ENCODE measurements around the gene SPATA24. TPM values are rescaled to one million over a fixed set of nuclear protein-coding genes. Genes with fewer than 3 reads are reported as not detected.
A peak's percentile ranks its signal among the peaks of the same experiment; 100 is the strongest.

SPATA24 gene
- total RNA-seq, 1 experiment from 2014 or later = 9.8 TPM

DNA sequence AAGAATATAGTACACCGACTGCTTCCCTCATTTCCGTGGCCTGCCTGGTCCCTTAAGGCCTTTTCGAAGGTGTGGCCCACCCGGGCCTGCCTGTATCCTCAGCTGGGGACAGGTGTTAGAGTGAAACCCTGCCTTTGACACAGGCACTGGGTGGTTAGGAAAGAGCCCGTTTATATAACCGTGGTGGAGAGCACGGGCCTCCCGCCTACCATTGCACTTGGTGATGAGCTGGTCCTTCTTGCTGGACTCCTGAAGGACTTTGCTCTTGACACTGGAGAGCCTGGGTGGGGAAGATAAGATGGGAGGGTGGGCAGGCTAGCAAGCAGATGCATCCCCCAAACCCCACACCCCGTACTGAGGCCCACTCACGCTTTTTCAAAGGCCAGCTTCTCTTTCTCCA lies 2.3 kb downstream of the SPATA24 start:
- Mint-ChIP-seq H3K36me3 (ENCODE audit: insufficient read depth, unreplicated experiment) (peaks cover 36% of the 10 kb centered on the region), H3K9me3 (ENCODE audit: unreplicated experiment) (no peaks in the 10 kb centered on the region), H3K27ac (ENCODE audit: low read depth, unreplicated experiment) (no peak overlapping the region), H3K4me1 (ENCODE audit: insufficient read depth, unreplicated experiment) (peaks cover 23% of the 10 kb centered on the region), H3K4me3 (ENCODE audit: unreplicated experiment) (no peak overlapping the region), H3K27me3 (ENCODE audit: insufficient read depth, unreplicated experiment) (no peaks in the 10 kb centered on the region)
- no TSS peak for BruUV-seq (replicated peaks)
- ChIA-PET POLR2A (no interaction called here), CTCF (interaction anchor here (0.9 to 1.4 kb wide), 3 partner anchors 29 to 854 kb away, joined by 3 to 4 read pairs (median 3); no protein-coding TSS in a partner anchor)
- TF ChIP-seq, protein P1, sequence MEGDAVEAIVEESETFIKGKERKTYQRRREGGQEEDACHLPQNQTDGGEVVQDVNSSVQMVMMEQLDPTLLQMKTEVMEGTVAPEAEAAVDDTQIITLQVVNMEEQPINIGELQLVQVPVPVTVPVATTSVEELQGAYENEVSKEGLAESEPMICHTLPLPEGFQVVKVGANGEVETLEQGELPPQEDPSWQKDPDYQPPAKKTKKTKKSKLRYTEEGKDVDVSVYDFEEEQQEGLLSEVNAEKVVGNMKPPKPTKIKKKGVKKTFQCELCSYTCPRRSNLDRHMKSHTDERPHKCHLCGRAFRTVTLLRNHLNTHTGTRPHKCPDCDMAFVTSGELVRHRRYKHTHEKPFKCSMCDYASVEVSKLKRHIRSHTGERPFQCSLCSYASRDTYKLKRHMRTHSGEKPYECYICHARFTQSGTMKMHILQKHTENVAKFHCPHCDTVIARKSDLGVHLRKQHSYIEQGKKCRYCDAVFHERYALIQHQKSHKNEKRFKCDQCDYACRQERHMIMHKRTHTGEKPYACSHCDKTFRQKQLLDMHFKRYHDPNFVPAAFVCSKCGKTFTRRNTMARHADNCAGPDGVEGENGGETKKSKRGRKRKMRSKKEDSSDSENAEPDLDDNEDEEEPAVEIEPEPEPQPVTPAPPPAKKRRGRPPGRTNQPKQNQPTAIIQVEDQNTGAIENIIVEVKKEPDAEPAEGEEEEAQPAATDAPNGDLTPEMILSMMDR (IDR thresholded peaks at IDR 0.05; ENCODE audit: unreplicated experiment) = no peak
- intact Hi-C loops (cut with micrococcal nuclease) = no loop called here
- no peak for DNase-seq (ENCODE audit: unreplicated experiment)

GRCh38 chr5:139399501-139400121 lies 4.3 kb downstream of the SPATA24 start:
- no peak for DNase-seq (ENCODE audit: unreplicated experiment)
- no TSS peak for BruUV-seq (replicated peaks)
- Mint-ChIP-seq H3K27ac (ENCODE audit: low read depth, unreplicated experiment) (no peak overlapping the region), H3K4me3 (ENCODE audit: unreplicated experiment) (no peak overlapping the region), H3K9me3 (ENCODE audit: unreplicated experiment) (no peaks in the 10 kb centered on the region), H3K4me1 (ENCODE audit: insufficient read depth, unreplicated experiment) (peaks cover 21% of the 10 kb centered on the region), H3K27me3 (ENCODE audit: insufficient read depth, unreplicated experiment) (no peaks in the 10 kb centered on the region), H3K36me3 (ENCODE audit: insufficient read depth, unreplicated experiment) (peaks cover 36% of the 10 kb centered on the region)
- TF ChIP-seq, protein P1 (IDR thresholded peaks at IDR 0.05; ENCODE audit: unreplicated experiment) = no peak
- POLR2A ChIA-PET = interaction anchor here (1.5 kb wide), 1 partner anchor 26 kb away, joined by 3 read pairs; no protein-coding TSS in a partner anchor
- CTCF ChIA-PET = no interaction called here
- intact Hi-C loops (cut with micrococcal nuclease) = no loop called here

DNA sequence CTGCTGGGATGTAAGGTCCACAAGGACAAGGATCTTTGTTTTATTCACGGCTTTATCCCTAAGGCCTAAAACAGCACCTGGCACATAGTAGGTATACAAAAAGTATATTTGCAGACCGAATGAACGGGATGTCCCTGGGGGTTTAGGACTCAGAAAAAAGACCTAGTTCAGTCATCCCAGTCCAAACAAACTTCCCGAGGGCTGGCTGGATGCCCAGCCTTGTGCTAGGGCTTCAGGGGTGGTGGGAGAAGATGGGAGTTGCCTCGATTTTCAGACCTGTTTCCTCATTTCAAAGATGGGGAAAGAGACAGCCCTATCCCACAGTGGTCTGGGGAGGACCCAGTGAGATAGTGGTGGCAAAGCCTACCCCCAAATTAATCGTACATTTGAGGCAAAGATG lies 6.0 kb downstream of the SPATA24 start:
- no peak overlapping the region for H3K4me3 Mint-ChIP-seq (ENCODE audit: unreplicated experiment)
- POLR2A ChIA-PET = no interaction called here
- no TSS peak for BruUV-seq (replicated peaks)
- no peaks in the 10 kb centered on the region for H3K27me3 Mint-ChIP-seq (ENCODE audit: insufficient read depth, unreplicated experiment)
- intact Hi-C loops (cut with micrococcal nuclease) = no loop called here
- CTCF ChIA-PET = interaction anchor here (1.1 kb wide), 1 partner anchor 20 kb away, joined by 3 read pairs; no protein-coding TSS in a partner anchor
- no peaks in the 10 kb centered on the region for H3K9me3 Mint-ChIP-seq (ENCODE audit: unreplicated experiment)
- TF ChIP-seq, protein P1 (IDR thresholded peaks at IDR 0.05; ENCODE audit: unreplicated experiment) = no peak
- peaks cover 28% of the 10 kb centered on the region for H3K36me3 Mint-ChIP-seq (ENCODE audit: insufficient read depth, unreplicated experiment)
- peaks cover 5% of the 10 kb centered on the region for H3K4me1 Mint-ChIP-seq (ENCODE audit: insufficient read depth, unreplicated experiment)
- no peak overlapping the region for H3K27ac Mint-ChIP-seq (ENCODE audit: low read depth, unreplicated experiment)
- peak; percentile 44 for DNase-seq (ENCODE audit: unreplicated experiment)

DNA sequence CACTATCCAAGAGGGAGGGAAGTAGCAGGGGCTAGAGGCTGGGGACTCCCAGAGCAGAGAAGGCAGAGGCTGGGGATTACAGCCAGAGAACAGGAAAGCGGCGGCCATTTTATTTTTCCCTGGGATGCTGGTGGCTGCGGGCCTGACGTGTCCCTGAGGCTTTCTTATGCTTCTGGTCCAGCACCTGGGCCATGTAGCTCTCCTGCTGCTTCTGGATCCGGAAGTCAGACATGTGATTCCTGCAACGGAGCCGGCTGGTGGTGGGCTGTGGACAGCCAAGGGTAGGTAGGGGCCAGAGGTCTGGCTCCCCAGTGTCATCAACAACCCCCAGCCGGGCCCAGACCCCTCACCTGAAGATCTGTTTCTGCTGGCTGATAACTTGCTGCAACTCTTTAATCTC lies 7.2 kb downstream of the SPATA24 start:
- ChIA-PET POLR2A (interaction anchor here (0.7 kb wide), 1 partner anchor 10 kb away, joined by 3 read pairs; no protein-coding TSS in a partner anchor), CTCF (interaction anchor here (0.7 kb wide), 1 partner anchor 33 kb away, joined by 3 read pairs; no protein-coding TSS in a partner anchor)
- intact Hi-C loops (cut with micrococcal nuclease) = no loop called here
- H3K9me3 Mint-ChIP-seq (ENCODE audit: unreplicated experiment) = no peaks in the 10 kb centered on the region
- no peak overlapping the region for H3K27ac Mint-ChIP-seq (ENCODE audit: low read depth, unreplicated experiment)
- TF ChIP-seq, protein P1 (IDR thresholded peaks at IDR 0.05; ENCODE audit: unreplicated experiment) = no peak
- DNase-seq (ENCODE audit: unreplicated experiment) = no peak
- no peak overlapping the region for H3K4me3 Mint-ChIP-seq (ENCODE audit: unreplicated experiment)
- BruUV-seq (replicated peaks) = no TSS peak
- peaks cover 24% of the 10 kb centered on the region for H3K36me3 Mint-ChIP-seq (ENCODE audit: insufficient read depth, unreplicated experiment)
- no peaks in the 10 kb centered on the region for H3K27me3 Mint-ChIP-seq (ENCODE audit: insufficient read depth, unreplicated experiment)
- peaks cover 4% of the 10 kb centered on the region for H3K4me1 Mint-ChIP-seq (ENCODE audit: insufficient read depth, unreplicated experiment)

Data from MCF 10A (cell line).